ENCODE measurements around the gene PNPLA2. TPM values are rescaled to one million over a fixed set of nuclear protein-coding genes. Genes with fewer than 3 reads are reported as not detected.

PNPLA2 gene
- total RNA-seq, 2 experiments from 2014 or later: 202 to 220 TPM

DNA sequence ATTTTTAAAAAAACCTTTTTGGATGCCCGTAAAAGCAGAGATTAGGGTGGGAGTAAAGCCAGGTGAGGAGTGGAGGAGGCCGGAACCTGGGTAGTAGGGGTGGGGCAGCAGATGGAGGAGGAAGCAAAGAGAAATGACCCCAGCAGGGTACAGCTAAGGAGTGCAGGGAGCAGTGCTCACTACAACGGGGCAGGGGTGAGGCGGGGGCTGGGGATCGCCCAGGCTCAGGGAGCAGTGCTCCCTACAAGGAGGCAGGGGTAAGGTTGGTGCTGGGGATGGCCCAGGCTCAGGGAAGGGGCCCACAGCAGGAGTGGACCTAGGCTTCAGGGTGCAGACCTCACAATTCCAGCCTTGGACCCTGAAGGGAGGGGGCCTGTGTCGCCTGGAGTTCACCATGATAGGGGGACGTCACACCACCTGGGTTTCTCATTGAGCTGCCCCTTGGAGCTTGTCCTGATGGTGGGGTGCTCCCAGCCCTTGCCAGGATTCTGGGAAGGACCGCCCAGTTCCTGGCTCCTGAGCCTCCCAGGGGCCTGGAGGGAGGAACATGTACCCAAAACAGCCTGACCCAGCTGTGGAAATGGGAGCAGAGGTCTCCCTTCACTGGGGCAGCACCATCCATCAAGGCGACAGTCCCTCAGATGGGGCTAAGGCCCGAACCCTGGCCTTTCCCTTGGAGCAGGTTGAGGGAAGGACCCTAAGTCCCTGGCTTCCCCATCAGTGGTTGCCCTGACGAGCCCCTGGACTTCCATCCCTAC lies 2.9 kb upstream of the PNPLA2 start:
- H3K9me3 ChIP-seq (ENCODE audit: control insufficient read depth in 1 of 2, insufficient read depth in 1 of 2, low read length in 2 of 2): no peaks in the 10 kb centered on the region
- peaks cover 31% of the 10 kb centered on the region for H3K36me3 ChIP-seq (ENCODE audit: insufficient read depth, low read length)
- H3K9me3 Mint-ChIP-seq: no peaks in the 10 kb centered on the region
- H3K27ac Mint-ChIP-seq: no peak overlapping the region
- intact Hi-C loops (cut with DNase I, micrococcal nuclease): no loop called here
- no peak overlapping the region for H3K4me3 ChIP-seq (ENCODE audit: low read length)
- CTCF ChIA-PET: interaction anchor here (0.5 kb wide), 1 partner anchor 770 kb away, joined by 3 read pairs; no protein-coding TSS in a partner anchor
- H3K36me3 Mint-ChIP-seq (ENCODE audit: low read depth): peaks cover 30% of the 10 kb centered on the region
- no peak overlapping the region for H3K27ac ChIP-seq (ENCODE audit: low read depth in 1 of 2, low read length in 2 of 2)
- ATAC-seq (ENCODE audit: poor library complexity): no peak
- H3K4me3 Mint-ChIP-seq: peak overlapping the region; percentile 15
- peaks cover 14% of the 10 kb centered on the region for H3K4me1 Mint-ChIP-seq (ENCODE audit: low read depth)
- H3K4me1 ChIP-seq (ENCODE audit: insufficient read depth, low read length): peaks cover 32% of the 10 kb centered on the region
- DNase-seq: no peak
- POLR2A ChIA-PET: interaction anchor here (1.0 to 1.4 kb wide), 2 partner anchors 9 to 17 kb away, joined by 3 read pairs; partner anchors contain the start of gene CD151
- no peaks in the 10 kb centered on the region for H3K27me3 Mint-ChIP-seq
- TF ChIP-seq CTCF (IDR thresholded peaks at IDR 0.05): no peak
- no peaks in the 10 kb centered on the region for H3K27me3 ChIP-seq (ENCODE audit: control insufficient read depth in 1 of 2, insufficient read depth in 2 of 2, low read length in 2 of 2)

- H3K9me3 ChIP-seq (ENCODE audit: control insufficient read depth in 1 of 2, insufficient read depth in 1 of 2, low read length in 2 of 2): no peaks in the 10 kb centered on the region
- H3K27ac ChIP-seq (ENCODE audit: low read depth in 1 of 2, low read length in 2 of 2): no peak overlapping the region
- peaks cover 32% of the 10 kb centered on the region for H3K4me1 ChIP-seq (ENCODE audit: insufficient read depth, low read length)
- intact Hi-C loops (cut with DNase I, micrococcal nuclease): no loop called here
- Mint-ChIP-seq H3K4me3 (peak overlapping the region; percentile 15), H3K9me3 (no peaks in the 10 kb centered on the region), H3K27ac (no peak overlapping the region), H3K27me3 (no peaks in the 10 kb centered on the region), H3K36me3 (ENCODE audit: low read depth) (peaks cover 27% of the 10 kb centered on the region), H3K4me1 (ENCODE audit: low read depth) (peaks cover 14% of the 10 kb centered on the region)
- ChIA-PET CTCF (no interaction called here), POLR2A (interaction anchor here (1.0 kb wide), 1 partner anchor 9 kb away, joined by 3 read pairs; no protein-coding TSS in a partner anchor)
- ATAC-seq (ENCODE audit: poor library complexity) (no peak), DNase-seq (no peak)
- TF ChIP-seq CTCF (IDR thresholded peaks at IDR 0.05): no peak
- no peak overlapping the region for H3K4me3 ChIP-seq (ENCODE audit: low read length)
- H3K27me3 ChIP-seq (ENCODE audit: control insufficient read depth in 1 of 2, insufficient read depth in 2 of 2, low read length in 2 of 2): no peaks in the 10 kb centered on the region
- H3K36me3 ChIP-seq (ENCODE audit: insufficient read depth, low read length): peaks cover 32% of the 10 kb centered on the region
These were observed 2.3 kb upstream of the PNPLA2 start for GRCh38 chr11:816433-816779.

GRCh38 chr11:819129-819931 lies 616 bp downstream of the PNPLA2 start:
- peaks cover 25% of the 10 kb centered on the region for H3K36me3 Mint-ChIP-seq (ENCODE audit: low read depth)
- ATAC-seq (ENCODE audit: poor library complexity) (peak; percentile 71), DNase-seq (peak; percentile 83 to 96 (median 92))
- H3K4me1 Mint-ChIP-seq (ENCODE audit: low read depth): peaks cover 11% of the 10 kb centered on the region
- no peaks in the 10 kb centered on the region for H3K9me3 Mint-ChIP-seq
- Histone ChIP-seq H3K4me3 (ENCODE audit: low read length) (peak overlapping the region; percentile 74), H3K27ac (ENCODE audit: low read depth in 1 of 2, low read length in 2 of 2) (peak overlapping the region; percentile 62 to 88), H3K9me3 (ENCODE audit: control insufficient read depth in 1 of 2, insufficient read depth in 1 of 2, low read length in 2 of 2) (no peaks in the 10 kb centered on the region), H3K4me1 (ENCODE audit: insufficient read depth, low read length) (peaks cover 34% of the 10 kb centered on the region), H3K36me3 (ENCODE audit: insufficient read depth, low read length) (peaks cover 27% of the 10 kb centered on the region), H3K27me3 (ENCODE audit: control insufficient read depth in 1 of 2, insufficient read depth in 2 of 2, low read length in 2 of 2) (no peaks in the 10 kb centered on the region)
- peak; percentile 21 for TF ChIP-seq CTCF (IDR thresholded peaks at IDR 0.05)
- peak overlapping the region; percentile 92 for H3K27ac Mint-ChIP-seq
- ChIA-PET CTCF (interaction anchor here (1.1 to 2.0 kb wide), 3 partner anchors 8 to 29 kb away, joined by 4 to 7 read pairs (median 4); no protein-coding TSS in a partner anchor), POLR2A (interaction anchor here (0.6 to 6.1 kb wide), 24 partner anchors 8 to 612 kb away, joined by 3 to 115 read pairs (median 6); partner anchors contain the start of genes BET1L, CD151, CRACR2B and DEAF1)
- no peaks in the 10 kb centered on the region for H3K27me3 Mint-ChIP-seq
- intact Hi-C loops (cut with DNase I, micrococcal nuclease): loop anchor here (1.0 kb wide), 1 partner anchor 10 kb away; the partner anchor contains the start of gene RPLP2 (in 2 of the 2)
- peak overlapping the region; percentile 97 for H3K4me3 Mint-ChIP-seq
